IMR-90 (cell line): Measurements from ENCODE around the gene RUNX1. TPM values are rescaled to one million over a fixed set of nuclear protein-coding genes. Genes with fewer than 3 reads are reported as not detected.

Source experiments
- ATAC-seq: fragments of 200-7000 bp; cut with Tn5 transposase; 2 replicates; pipeline ENCODE4 v1.9.1; 2020; ENCODE audit warnings: low read depth, mild to moderate bottlenecking, moderate library complexity
- BruUV-seq: library from RNA; stranded (reverse); fragments of 400-500 nt; replicated peaks from 2 replicates; lab custom pipeline; 2021; lab: Mats Ljungman, UMichigan
- CTCF ChIA-PET: fragments of 300-600 bp; formaldehyde crosslinking; extraction: SDS; loops from one replicate; lab custom pipeline; 2021; ENCODE audit warnings: antibody characterized with exemption; lab: Yijun Ruan, JAX
- POLR2A ChIA-PET: fragments of 300-600 bp; sonication (Branson Sonifier 250); formaldehyde crosslinking; loops from one replicate; lab custom pipeline; 2022; ENCODE audit warnings: antibody characterized with exemption; ENCODE audit not compliant: unreplicated experiment; lab: Charles Lee
- DNase-seq: peaks from one replicate; pipeline ENCODE4 v3.0.0; 2013
- H2AFZ ChIP-seq: replicated peaks from 2 replicates; pipeline ENCODE3; 2013; ENCODE audit warnings: low read length, mild to moderate bottlenecking; ENCODE audit not compliant: poor library complexity
- H2AK5ac ChIP-seq: 2 replicates; pipeline ENCODE4 v1.6.1; 2013; ENCODE audit warnings: low read depth, low read length, inconsistent platforms
- H2AK9ac ChIP-seq: replicated peaks from 2 replicates; pipeline ENCODE3; 2013; ENCODE audit warnings: mild to moderate bottlenecking, low read depth, low read length, moderate library complexity; ENCODE audit not compliant: poor library complexity
- H2BK120ac ChIP-seq: 2 replicates; pipeline ENCODE4 v1.6.1; 2013; ENCODE audit warnings: low read depth, low read length, inconsistent platforms
- H2BK15ac ChIP-seq: 3 replicates; pipeline ENCODE4 v1.6.1; 2013; ENCODE audit warnings: low read depth, low read length, inconsistent platforms
- H2BK20ac ChIP-seq: 2 replicates; pipeline ENCODE4 v1.6.1; 2013; ENCODE audit warnings: low read depth, mild to moderate bottlenecking, inconsistent platforms, low read length, moderate library complexity
- H2BK5ac ChIP-seq: 2 replicates; pipeline ENCODE4 v1.6.1; 2013; ENCODE audit warnings: mild to moderate bottlenecking, low read depth, low read length, inconsistent platforms; ENCODE audit not compliant: poor library complexity, severe bottlenecking
- H3K14ac ChIP-seq: replicated peaks from 2 replicates; pipeline ENCODE4 v1.6.1; 2013; ENCODE audit warnings: low read depth, low read length, inconsistent platforms
- H3K18ac ChIP-seq: 2 replicates; pipeline ENCODE4 v1.6.1; 2013; ENCODE audit warnings: low read depth, low read length, control low read depth
- H3K23ac ChIP-seq: 2 replicates; pipeline ENCODE4 v1.6.1; 2013; ENCODE audit warnings: low read depth, low read length, inconsistent platforms
- H3K27ac ChIP-seq: 2 replicates; pipeline ENCODE4 v1.5.1; 2013; ENCODE audit warnings: mild to moderate bottlenecking, control low read depth, low read length; ENCODE audit not compliant: insufficient read depth
- H3K27me3 ChIP-seq: 2 replicates; pipeline ENCODE4 v1.6.1; 2013; ENCODE audit warnings: low read length; ENCODE audit not compliant: control insufficient read depth, insufficient read depth
- H3K36me3 ChIP-seq: 2 replicates; pipeline ENCODE4 v1.6.1; 2013; ENCODE audit warnings: low read length, mixed read lengths; ENCODE audit not compliant: control insufficient read depth, insufficient read depth
- H3K4ac ChIP-seq: 2 replicates; pipeline ENCODE4 v1.6.1; 2013; ENCODE audit warnings: low read depth, low read length, inconsistent platforms
- H3K4me1 ChIP-seq: 2 replicates; pipeline ENCODE4 v1.6.1; 2013; ENCODE audit warnings: low read length, mixed read lengths; ENCODE audit not compliant: control insufficient read depth, insufficient read depth
- H3K4me2 ChIP-seq: 2 replicates; pipeline ENCODE4 v1.6.1; 2013; ENCODE audit warnings: low read depth, mild to moderate bottlenecking, control low read depth, low read length, moderate library complexity
- H3K4me3 ChIP-seq: 2 replicates; pipeline ENCODE4 v1.5.1; 2013; ENCODE audit warnings: low read depth, mild to moderate bottlenecking, control low read depth, low read length, moderate library complexity; ENCODE audit not compliant: insufficient read depth
- H3K56ac ChIP-seq: 2 replicates; pipeline ENCODE4 v1.6.1; 2013; ENCODE audit warnings: low read length, inconsistent platforms; ENCODE audit not compliant: insufficient read depth; ENCODE audit errors: extremely low read depth
- H3K79me1 ChIP-seq, 2 experiments: 2 replicates each; pipeline ENCODE4 v1.6.1; 2013; ENCODE audit warnings: low read length in 2 of 2, inconsistent platforms in 1 of 2, low read depth in 1 of 2
- H3K9ac ChIP-seq: 2 replicates; pipeline ENCODE4 v1.6.1; 2013; ENCODE audit warnings: low read depth, low read length, control low read depth
- H3K9me1 ChIP-seq: 2 replicates; pipeline ENCODE4 v1.6.1; 2013; ENCODE audit warnings: low read length, inconsistent platforms; ENCODE audit not compliant: insufficient read depth
- H3K9me3 ChIP-seq: 2 replicates; pipeline ENCODE4 v1.6.1; 2013; ENCODE audit warnings: low read length; ENCODE audit not compliant: control insufficient read depth, insufficient read depth
- H4K20me1 ChIP-seq: 2 replicates; pipeline ENCODE4 v1.6.1; 2013; ENCODE audit warnings: low read length, inconsistent platforms; ENCODE audit not compliant: insufficient read depth
- H4K5ac ChIP-seq: 2 replicates; pipeline ENCODE4 v1.6.1; 2013; ENCODE audit warnings: mild to moderate bottlenecking, low read depth, low read length, control low read depth
- H4K8ac ChIP-seq, 2 experiments: 2 replicates each; pipeline ENCODE4 v1.6.1; 2013; ENCODE audit warnings: low read depth in 2 of 2, low read length in 2 of 2, control low read depth in 1 of 2, inconsistent platforms in 1 of 2
- H4K91ac ChIP-seq: 2 replicates; pipeline ENCODE4 v1.6.1; 2013; ENCODE audit warnings: low read depth, low read length, inconsistent platforms; ENCODE audit not compliant: insufficient read depth
- BHLHE40 ChIP-seq: fragments of 150-350 bp; IDR thresholded peaks from 2 replicates; pipeline ENCODE4 v1.6.1; 2016; ENCODE audit warnings: mild to moderate bottlenecking, low read depth, low read length
- CEBPB ChIP-seq: IDR thresholded peaks from 2 replicates; pipeline ENCODE4 v1.6.1; 2012; ENCODE audit warnings: low read depth, low read length, improper control_type of control experiment
- FOS ChIP-seq: fragments of 150-350 bp; IDR thresholded peaks from 2 replicates; pipeline ENCODE4 v1.6.1; 2016; ENCODE audit warnings: low read depth, low read length
- MAFK ChIP-seq: IDR thresholded peaks from 2 replicates; pipeline ENCODE4 v1.6.1; 2012; ENCODE audit warnings: low read depth, low read length, improper control_type of control experiment
- RCOR1 ChIP-seq: IDR thresholded peaks from 2 replicates; pipeline ENCODE4 v1.6.1; 2012; ENCODE audit warnings: mild to moderate bottlenecking, low read length, improper control_type of control experiment; ENCODE audit not compliant: insufficient replicate concordance
- WGBS, 2 experiments: methylation state at CpG; one replicate each; pipeline versions ENCODE4 v1.1.5 to v1.1.7; 2013; ENCODE audit warnings: missing lambda C conversion rate in 2 of 2; ENCODE audit not compliant: insufficient read length in 1 of 2; ENCODE audit errors: extremely low coverage in 2 of 2; 5-methylcytosine and 5-hydroxymethylcytosine counted together
- dilution Hi-C: fragments of 300-500 bp; cut with HindIII; formaldehyde crosslinking; loops from one replicate; pipeline ENCODE4 v1.14.3; 2018; ENCODE audit warnings: low sequenced_read_pairs; ENCODE audit not compliant: unreplicated experiment
- in situ Hi-C: fragments of 300-500 bp; cut with MboI; formaldehyde crosslinking; loops from 3 replicates; pipeline ENCODE4 v1.14.3; 2019; ENCODE audit warnings: low sequenced_read_pairs, inconsistent platforms, mixed read lengths
- intact Hi-C: fragments of 100-400 bp; cut with micrococcal nuclease; formaldehyde crosslinking; loops from 2 replicates; pipeline ENCODE4 v1.10.0; 2022
- polyA plus RNA-seq, 3 experiments: library from polyadenylated mRNA; depleted of rRNA; stranded (reverse); fragments of >200 nt; gene quantifications; 2 replicates each; pipeline ENCODE4 v1.2.3, GENCODE V29; 2012; ENCODE audit warnings: low replicate concordance in 1 of 3
- total RNA-seq: library from RNA; depleted of rRNA; stranded (reverse); fragments of >200 nt; gene quantifications from 2 replicates; pipeline ENCODE4 v1.2.3, GENCODE V29; 2012
- TF ChIP-seq, protein P1 (sequence below): fragments of 150-350 bp; IDR thresholded peaks from 2 replicates; pipeline ENCODE4 v1.6.1; 2016; ENCODE audit warnings: low read depth, mild to moderate bottlenecking, low read length, moderate library complexity, borderline replicate concordance

Gene RUNX1
- total and polyA plus RNA-seq, 2 of the 4 experiments (the other 2 are of a cell fraction), result 34.5 to 56.5 TPM

DNA sequence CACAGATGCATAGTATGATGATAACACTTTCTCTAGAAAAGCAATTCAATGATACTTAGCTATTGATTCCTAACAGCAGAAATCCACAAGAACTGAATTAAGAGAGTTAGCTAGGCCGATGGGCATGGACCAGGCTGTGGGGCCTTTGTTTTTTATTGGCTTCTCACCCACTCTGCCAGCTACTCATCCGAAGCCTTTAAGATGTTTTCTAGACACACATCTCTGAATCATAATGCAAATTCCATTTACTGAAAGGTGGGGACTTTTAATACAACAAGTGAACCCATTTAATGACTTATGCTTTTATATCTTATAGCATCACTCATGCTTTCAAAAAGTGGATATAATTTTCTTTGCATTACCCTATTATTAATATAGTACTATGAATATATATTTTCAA lies 170.2 kb downstream of the RUNX1 start:
- H3K4me1 ChIP-seq, result peaks cover 25% of the 10 kb centered on the region
- no peak overlapping the region for H3K4ac ChIP-seq

More for the DNA sequence above, 170.2 kb downstream of the RUNX1 start:
- Histone ChIP-seq H2BK120ac (no peak overlapping the region), H2AFZ (no peak overlapping the region), H2BK20ac (0 out of 2 replicates have a peak overlapping the region, but pooled peaks have one; percentile 26), H3K18ac (no peak overlapping the region), H3K23ac (peak overlapping the region; percentile 29; the same call in 1 of the 2 replicates), H3K14ac (no peak overlapping the region), H4K5ac (no peak overlapping the region), H4K8ac (0 out of 4 replicates have a peak overlapping the region, but pooled peaks of 1 of the 2 experiments have one; percentile 9), H4K91ac (no peak overlapping the region), H3K27ac (no peak overlapping the region), H3K56ac (peak overlapping the region; percentile 24; the same call in 1 of the 2 replicates), H3K79me1 (peaks cover 3 to 47% of the 10 kb centered on the region in 2 experiments; a peak in 3 of 4 replicates), H3K9ac (no peak overlapping the region), H2BK15ac (no peak overlapping the region), H2BK5ac (peak overlapping the region; percentile 52), H4K20me1 (peaks cover 73% of the 10 kb centered on the region), H3K36me3 (peaks cover 38% of the 10 kb centered on the region), H3K9me3 (no peaks in the 10 kb centered on the region), H2AK5ac (no peak overlapping the region), H3K4me2 (no peak overlapping the region; the same call in 1 of the 2 replicates), H3K9me1 (peaks cover 29% of the 10 kb centered on the region), H2AK9ac (no peak overlapping the region), H3K4me3 (no peak overlapping the region), H3K27me3 (no peaks in the 10 kb centered on the region)
- dilution Hi-C loops, result no loop called here
- ChIA-PET POLR2A (interaction anchor here (1.0 kb wide), 1 partner anchor 9 kb away, joined by 5 read pairs; no protein-coding TSS in a partner anchor), CTCF (no interaction called here)
- no peak for ATAC-seq
- DNase-seq, result no peak
- TF ChIP-seq MAFK (no peak), CEBPB (no peak), FOS (no peak), BHLHE40 (no peak), RCOR1 (no peak)
- TF ChIP-seq, protein P1, sequence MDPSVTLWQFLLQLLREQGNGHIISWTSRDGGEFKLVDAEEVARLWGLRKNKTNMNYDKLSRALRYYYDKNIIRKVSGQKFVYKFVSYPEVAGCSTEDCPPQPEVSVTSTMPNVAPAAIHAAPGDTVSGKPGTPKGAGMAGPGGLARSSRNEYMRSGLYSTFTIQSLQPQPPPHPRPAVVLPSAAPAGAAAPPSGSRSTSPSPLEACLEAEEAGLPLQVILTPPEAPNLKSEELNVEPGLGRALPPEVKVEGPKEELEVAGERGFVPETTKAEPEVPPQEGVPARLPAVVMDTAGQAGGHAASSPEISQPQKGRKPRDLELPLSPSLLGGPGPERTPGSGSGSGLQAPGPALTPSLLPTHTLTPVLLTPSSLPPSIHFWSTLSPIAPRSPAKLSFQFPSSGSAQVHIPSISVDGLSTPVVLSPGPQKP, result no peak
- no CpG with 5 or more reads among the region's 2 CpGs for WGBS, 2 experiments
- intact Hi-C loops, result no loop called here
- BruUV-seq, result no TSS peak
- in situ Hi-C loops, result loop anchor here (5.0 kb wide), 1 partner anchor 132 kb away; no protein-coding TSS in a partner anchor
